Left lobe of liver (tissue), 2 donors: Measurements from ENCODE around the gene TNIK. TPM values are rescaled to one million over a fixed set of nuclear protein-coding genes. Genes with fewer than 3 reads are reported as not detected.

Experiments used
- ATAC-seq: fragments of 200-7000 bp; cut with Tn5 transposase; one replicate; pipeline ENCODE4 v1.9.1; 2020; ENCODE audit warnings: mild to moderate bottlenecking, moderate library complexity
- DNase-seq: peaks from one replicate; pipeline ENCODE4 v3.0.0-alpha.2; 2020; ENCODE audit warnings: low spot score
- total RNA-seq: library from RNA; stranded (reverse); gene quantifications from one replicate; pipeline ENCODE4 v1.2.1, GENCODE V29; 2021
- donor health status: DM: no; HTN: no; CAD: no; lungs with moderate emphysema.
- donor health status: DM: no; HTN: yes; CAD: no.

Gene TNIK
- total RNA-seq, 1 donor from 2014 or later, result 4.0 TPM

- DNase-seq, result no peak
These were observed 219.7 kb downstream of the TNIK start for GRCh38 chr3:171240504-171240835.

GRCh38 chr3:171239757-171240503 lies 220.3 kb downstream of the TNIK start:
- ATAC-seq, result no peak
- no peak for DNase-seq

More at GRCh38 chr3:171240504-171240835, 219.7 kb downstream of the TNIK start:
- ATAC-seq, result no peak

GRCh38 chr3:171237009-171237385 lies 223.2 kb downstream of the TNIK start:
- ATAC-seq (no peak), DNase-seq (no peak)

GRCh38 chr3:171236265-171237008 lies 223.8 kb downstream of the TNIK start:
- no peak for DNase-seq

GRCh38 chr3:171234298-171235010 lies 225.8 kb downstream of the TNIK start:
- DNase-seq (no peak), ATAC-seq (no peak)

More at GRCh38 chr3:171236265-171237008, 223.8 kb downstream of the TNIK start:
- no peak for ATAC-seq

GRCh38 chr3:171231361-171231760 lies 228.8 kb downstream of the TNIK start:
- DNase-seq, result no peak
- ATAC-seq, result no peak

GRCh38 chr3:171230865-171231264 lies 229.3 kb downstream of the TNIK start:
- ATAC-seq (no peak), DNase-seq (no peak)

GRCh38 chr3:171229173-171229572 lies 231.0 kb downstream of the TNIK start:
- DNase-seq (no peak), ATAC-seq (no peak)

- no peak for DNase-seq
- ATAC-seq, result no peak
These were observed 232.0 kb downstream of the TNIK start for GRCh38 chr3:171228240-171228639.

GRCh38 chr3:171227828-171228227 lies 232.4 kb downstream of the TNIK start:
- ATAC-seq (no peak), DNase-seq (no peak)

GRCh38 chr3:171227359-171227758 lies 232.8 kb downstream of the TNIK start:
- no peak for ATAC-seq

GRCh38 chr3:171226794-171227193 lies 233.4 kb downstream of the TNIK start:
- DNase-seq (no peak), ATAC-seq (no peak)

More at GRCh38 chr3:171227359-171227758, 232.8 kb downstream of the TNIK start:
- DNase-seq, result no peak

GRCh38 chr3:171225708-171226107 lies 234.5 kb downstream of the TNIK start:
- DNase-seq, result no peak
- no peak for ATAC-seq

GRCh38 chr3:171225165-171225564 lies 235.0 kb downstream of the TNIK start:
- no peak for DNase-seq
- no peak for ATAC-seq

GRCh38 chr3:171223396-171223795 lies 236.8 kb downstream of the TNIK start:
- no peak for ATAC-seq
- no peak for DNase-seq

- ATAC-seq (no peak), DNase-seq (no peak)
These were observed 237.2 kb downstream of the TNIK start for GRCh38 chr3:171222995-171223394.

- no peak for DNase-seq
- ATAC-seq, result no peak
These were observed 238.6 kb downstream of the TNIK start for GRCh38 chr3:171221597-171221996.

GRCh38 chr3:171221104-171221503 lies 239.1 kb downstream of the TNIK start:
- no peak for DNase-seq
- ATAC-seq, result no peak

GRCh38 chr3:171219258-171219657 lies 240.9 kb downstream of the TNIK start:
- ATAC-seq (no peak), DNase-seq (no peak)

- no peak for ATAC-seq
- no peak for DNase-seq
These were observed 242.1 kb downstream of the TNIK start for GRCh38 chr3:171218069-171218468.

- no peak for DNase-seq
- no peak for ATAC-seq
These were observed 246.3 kb downstream of the TNIK start for GRCh38 chr3:171213907-171214306.

- no peak for DNase-seq
- no peak for ATAC-seq
These were observed 247.0 kb downstream of the TNIK start for GRCh38 chr3:171213178-171213577.
